ENCODE measurements around the gene LSP1.
"Not testable (repeated sequence)": the region's sequence is repeated elsewhere in the genome, so short reads cannot be mapped to it uniquely, and the experiment has no call there.

The LSP1 gene

DNA sequence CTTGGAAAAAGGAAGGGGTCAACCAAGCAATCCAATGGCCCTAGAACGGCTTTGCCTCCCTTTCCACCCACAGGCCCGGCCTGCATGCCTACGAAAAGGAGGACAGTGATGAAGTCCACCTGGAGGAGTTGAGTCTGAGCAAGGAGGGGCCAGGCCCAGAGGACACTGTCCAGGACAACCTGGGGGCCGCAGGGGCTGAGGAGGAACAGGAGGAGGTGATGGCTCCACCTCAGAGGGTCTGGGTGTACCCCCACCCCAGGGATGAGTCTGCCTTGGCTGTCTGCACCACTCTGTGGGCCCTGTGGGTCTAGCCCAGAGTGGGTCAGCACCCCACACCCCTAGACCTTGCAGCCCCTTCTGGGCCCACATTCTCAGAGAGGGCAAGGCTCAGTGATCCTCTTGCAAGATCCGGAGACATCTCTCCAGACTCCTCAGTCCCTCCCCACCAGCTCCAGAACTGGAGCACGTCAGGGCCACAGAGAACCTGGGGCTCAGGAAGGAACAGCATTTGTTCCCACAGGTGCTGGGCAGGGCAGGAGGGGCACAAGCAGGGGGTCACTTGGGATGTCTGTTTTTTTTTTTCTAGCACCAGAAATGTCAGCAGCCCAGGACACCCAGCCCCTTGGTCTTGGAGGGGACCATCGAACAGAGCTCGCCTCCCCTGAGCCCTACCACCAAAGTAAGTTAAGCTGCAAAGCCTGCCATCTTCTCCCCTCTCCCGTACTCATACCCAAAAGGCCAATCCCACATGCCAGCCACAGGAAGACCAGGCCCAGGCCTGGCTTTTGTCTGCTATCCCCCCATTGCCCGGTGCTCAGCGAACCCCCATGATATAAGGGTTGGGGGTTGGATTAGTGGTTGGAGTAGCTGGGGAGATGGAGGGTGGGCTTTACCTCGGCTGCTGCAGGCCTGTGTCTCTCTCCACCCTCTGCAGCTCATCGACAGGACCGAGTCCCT is 30.7 kb downstream of the LSP1 start:
- DNase-seq (ENCODE audit: low read depth in 1 of 2, low spot score in 1 of 2), result no peak
- in situ Hi-C loops (cut with HindIII; ENCODE audit: low pct_unique_long_range_greater_than_20kb, low sequenced_read_pairs), result no loop called here
- no peak for TF ChIP-seq JUND (IDR thresholded peaks at IDR 0.05; ENCODE audit: low read depth)

DNA sequence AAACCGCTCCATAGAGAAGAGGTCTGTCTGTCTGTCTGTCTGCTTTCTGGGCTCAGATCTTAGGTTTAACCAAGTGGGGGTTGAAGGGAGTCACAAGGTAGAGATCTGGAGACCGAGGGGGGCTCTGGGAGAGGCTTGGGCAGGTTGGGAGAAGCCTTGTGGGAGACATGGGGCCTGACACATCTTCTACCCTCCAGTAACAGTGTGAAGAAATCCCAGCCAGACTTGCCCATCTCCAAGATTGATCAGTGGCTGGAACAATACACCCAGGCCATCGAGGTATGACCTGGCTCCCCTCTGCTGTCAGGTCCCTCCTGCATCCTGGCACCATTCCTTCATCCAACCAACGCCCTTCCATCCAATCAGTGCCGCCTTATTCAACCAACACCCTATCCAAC is 31.4 kb downstream of the LSP1 start:
- DNase-seq (ENCODE audit: low read depth in 1 of 2, low spot score in 1 of 2), result no peak
- TF ChIP-seq JUND (IDR thresholded peaks at IDR 0.05; ENCODE audit: low read depth), result no peak
- in situ Hi-C loops (cut with HindIII; ENCODE audit: low pct_unique_long_range_greater_than_20kb, low sequenced_read_pairs), result no loop called here

DNA sequence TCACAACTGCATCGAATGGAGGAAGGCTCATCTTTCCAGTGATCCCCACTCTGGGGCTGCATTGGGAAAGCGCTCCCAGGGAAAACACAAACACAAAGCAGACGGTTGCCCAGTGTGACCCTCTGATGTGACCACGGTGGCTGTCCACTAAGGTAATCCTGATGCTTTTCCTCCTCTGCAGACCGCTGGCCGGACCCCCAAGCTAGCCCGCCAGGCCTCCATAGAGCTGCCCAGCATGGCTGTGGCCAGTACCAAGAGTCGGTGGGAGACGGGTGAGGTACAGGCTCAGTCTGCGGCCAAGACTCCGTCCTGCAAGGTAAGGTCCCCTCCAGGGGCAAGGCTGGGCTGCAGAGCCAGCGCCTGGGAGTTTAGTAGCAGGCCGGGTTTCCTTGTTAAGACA is 33.7 kb downstream of the LSP1 start:
- in situ Hi-C loops (cut with HindIII; ENCODE audit: low pct_unique_long_range_greater_than_20kb, low sequenced_read_pairs), result not testable (repeated sequence)

DNA sequence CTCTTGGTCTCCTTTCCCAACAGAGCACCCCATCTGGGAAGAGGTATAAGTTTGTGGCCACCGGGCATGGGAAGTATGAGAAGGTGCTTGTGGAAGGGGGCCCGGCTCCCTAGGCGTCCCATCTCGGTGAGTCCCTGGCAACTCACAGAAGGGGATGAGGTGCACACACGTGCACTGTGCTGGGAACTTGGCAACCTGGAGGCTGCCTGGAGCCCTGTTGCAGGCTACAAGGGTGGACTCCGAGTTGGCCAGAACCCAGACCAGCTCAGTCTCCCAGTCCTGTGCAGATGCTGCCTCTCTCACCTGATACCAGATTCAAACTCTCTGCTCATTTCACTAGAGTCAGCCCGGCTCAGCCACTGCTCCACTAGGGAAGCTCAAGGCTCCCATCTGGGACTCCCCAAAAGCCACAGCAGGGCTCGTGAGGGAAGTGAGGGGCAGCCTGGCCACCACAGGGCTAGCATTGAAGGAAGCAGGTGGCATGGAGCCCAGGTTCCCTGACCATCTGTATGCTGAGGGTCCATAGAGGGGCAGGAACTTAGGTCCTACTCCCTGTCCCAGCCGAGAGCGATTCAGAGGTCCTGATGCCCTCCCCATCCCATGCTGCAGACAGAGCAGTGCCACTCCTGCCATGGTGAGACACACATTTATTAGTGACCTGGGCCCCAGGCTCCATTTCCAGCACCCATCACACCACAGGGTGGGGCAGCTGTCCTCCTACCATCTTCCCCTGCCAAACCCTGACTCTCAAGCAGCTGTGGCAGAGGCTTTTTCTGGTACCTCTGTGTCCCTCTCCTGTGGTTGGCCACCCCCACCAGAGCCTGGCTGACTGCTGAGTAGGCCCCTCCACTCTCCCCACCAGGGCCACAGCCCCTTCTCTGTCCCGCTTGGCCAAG is 34.8 kb downstream of the LSP1 start:
- no peak for TF ChIP-seq JUND (IDR thresholded peaks at IDR 0.05; ENCODE audit: low read depth)
- DNase-seq (ENCODE audit: low read depth in 1 of 2, low spot score in 1 of 2), result no peak
- in situ Hi-C loops (cut with HindIII; ENCODE audit: low pct_unique_long_range_greater_than_20kb, low sequenced_read_pairs), result no loop called here

More for the DNA sequence above, 33.7 kb downstream of the LSP1 start:
- DNase-seq (ENCODE audit: low read depth in 1 of 2, low spot score in 1 of 2), result not testable (repeated sequence)

DNA sequence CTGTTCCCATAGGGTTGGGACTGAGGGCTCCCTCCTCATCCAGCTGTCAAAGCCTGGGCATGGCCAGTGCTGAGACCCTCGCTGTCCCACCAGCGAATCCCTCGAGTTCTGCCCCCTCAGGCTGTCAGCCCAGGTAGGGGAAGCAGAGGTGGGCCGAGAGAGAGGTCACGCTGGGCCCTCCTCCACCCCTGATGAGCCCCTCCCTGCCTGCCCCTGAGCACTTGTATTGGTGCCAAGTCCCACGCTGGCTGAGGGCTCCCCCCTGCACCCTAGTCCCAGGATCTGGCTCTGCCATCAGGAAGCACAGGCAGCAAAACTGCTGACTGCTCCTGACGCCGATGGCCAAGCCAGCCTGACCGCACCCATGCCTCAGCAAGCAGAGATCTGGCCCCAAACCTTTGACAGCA is 35.5 kb downstream of the LSP1 start:
- no peak for TF ChIP-seq JUND (IDR thresholded peaks at IDR 0.05; ENCODE audit: low read depth)
- no peak for DNase-seq (ENCODE audit: low read depth in 1 of 2, low spot score in 1 of 2)
- in situ Hi-C loops (cut with HindIII; ENCODE audit: low pct_unique_long_range_greater_than_20kb, low sequenced_read_pairs), result no loop called here

DNA sequence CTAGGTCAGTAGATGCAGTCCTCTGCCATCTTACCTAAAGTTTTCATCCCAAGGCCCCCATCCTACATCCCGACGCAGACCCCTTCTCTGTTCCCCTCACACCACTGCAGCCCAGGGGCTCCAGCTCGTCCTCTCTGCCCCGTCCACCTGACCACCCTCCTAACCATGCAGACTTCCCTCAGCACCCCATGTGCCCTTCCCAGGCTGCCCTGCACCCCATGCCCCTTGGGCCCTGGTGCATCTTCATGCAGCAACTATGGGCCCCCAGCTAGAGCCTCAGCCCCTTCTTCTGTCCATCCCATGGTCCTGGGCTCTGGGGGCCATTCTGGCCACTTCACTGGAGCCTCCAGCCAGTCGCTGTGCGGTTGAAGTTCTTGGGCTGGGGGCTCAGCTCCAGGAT is 35.9 kb downstream of the LSP1 start:
- DNase-seq (ENCODE audit: low read depth in 1 of 2, low spot score in 1 of 2), result no peak
- TF ChIP-seq JUND (IDR thresholded peaks at IDR 0.05; ENCODE audit: low read depth), result no peak
- in situ Hi-C loops (cut with HindIII; ENCODE audit: low pct_unique_long_range_greater_than_20kb, low sequenced_read_pairs), result no loop called here

DNA sequence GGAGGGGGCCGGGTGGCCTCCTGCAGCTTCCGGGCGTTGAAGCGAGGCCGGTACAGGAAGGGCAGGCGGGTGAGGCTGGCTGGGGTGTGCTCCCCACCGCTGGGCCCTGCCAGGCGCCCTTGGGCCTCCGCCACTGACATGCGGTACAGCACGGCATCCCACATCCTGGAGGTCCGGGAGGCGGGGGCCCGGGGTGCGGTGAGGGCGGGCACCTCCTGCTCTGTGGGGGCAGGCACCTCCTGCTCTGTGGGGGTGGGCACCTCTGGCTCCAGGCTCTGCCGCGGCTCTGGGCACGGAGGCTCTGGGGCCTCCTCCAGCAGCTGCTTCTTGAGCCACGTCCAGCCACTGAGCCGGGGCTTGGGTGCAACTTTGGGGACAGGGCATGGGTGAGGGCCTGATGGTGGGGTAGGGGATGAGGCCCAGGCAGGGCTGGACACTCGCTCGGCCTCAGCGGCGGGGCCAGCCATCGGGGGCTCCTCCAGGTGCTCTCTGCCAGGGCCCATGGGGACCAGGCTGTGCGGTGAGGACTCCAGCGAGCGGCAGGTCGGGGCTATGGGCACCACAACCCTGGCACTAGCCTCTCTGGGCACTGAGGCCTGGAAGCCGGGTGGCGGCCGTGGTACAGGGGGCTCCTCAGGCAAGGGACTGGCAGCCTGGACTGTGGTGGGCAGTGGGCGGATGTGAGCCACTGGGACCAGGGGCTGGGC is 36.5 kb downstream of the LSP1 start:
- in situ Hi-C loops (cut with HindIII; ENCODE audit: low pct_unique_long_range_greater_than_20kb, low sequenced_read_pairs), result no loop called here
- DNase-seq (ENCODE audit: low read depth in 1 of 2, low spot score in 1 of 2), result no peak
- no peak for TF ChIP-seq JUND (IDR thresholded peaks at IDR 0.05; ENCODE audit: low read depth)

DNA sequence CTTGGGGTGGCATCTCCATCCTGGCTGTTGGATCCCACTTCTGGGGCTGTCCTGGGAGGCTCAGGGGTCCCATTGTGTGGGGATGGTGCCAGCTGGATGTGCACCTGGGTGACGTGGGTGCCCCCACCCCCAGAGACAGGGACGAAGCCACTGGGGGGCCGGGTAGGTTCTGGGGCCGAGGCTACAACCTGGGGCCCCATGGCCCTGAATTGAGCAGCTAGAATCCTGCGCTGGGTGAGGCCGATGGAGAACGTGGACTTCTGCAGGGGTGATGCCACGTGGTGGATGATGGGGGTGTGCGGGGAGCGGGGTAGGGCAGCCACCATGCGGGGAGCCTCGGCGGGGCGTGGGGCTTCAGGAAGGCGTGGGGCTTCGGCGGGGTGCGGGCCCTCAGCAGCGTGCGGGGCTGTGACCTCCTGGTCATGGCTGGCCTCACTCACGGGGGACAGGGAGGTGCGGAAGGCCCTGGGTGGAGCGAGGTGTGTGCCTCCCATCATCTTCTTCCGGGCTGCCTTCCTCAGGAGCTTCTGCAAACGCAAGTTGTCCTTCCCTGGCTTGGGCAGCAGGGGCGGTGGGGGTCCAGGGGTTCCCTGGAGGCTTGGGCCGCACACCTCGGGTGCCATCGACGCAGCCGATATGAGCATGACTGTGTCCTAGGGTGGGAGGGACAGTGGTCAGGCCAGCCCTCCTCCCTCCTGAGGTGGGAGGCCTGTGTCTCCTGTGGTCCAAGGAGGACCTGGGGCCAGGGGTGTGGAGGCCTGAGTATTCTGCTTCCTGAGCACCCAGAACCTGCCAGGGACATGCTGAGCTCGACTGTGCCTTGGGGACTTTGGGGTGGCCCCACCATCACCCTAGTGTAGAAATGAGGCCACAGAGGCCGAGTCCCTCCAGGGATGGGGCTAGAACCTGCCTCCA is 37.3 kb downstream of the LSP1 start:
- no peak for TF ChIP-seq JUND (IDR thresholded peaks at IDR 0.05; ENCODE audit: low read depth)
- DNase-seq (ENCODE audit: low read depth in 1 of 2, low spot score in 1 of 2), result no peak
- in situ Hi-C loops (cut with HindIII; ENCODE audit: low pct_unique_long_range_greater_than_20kb, low sequenced_read_pairs), result no loop called here

DNA sequence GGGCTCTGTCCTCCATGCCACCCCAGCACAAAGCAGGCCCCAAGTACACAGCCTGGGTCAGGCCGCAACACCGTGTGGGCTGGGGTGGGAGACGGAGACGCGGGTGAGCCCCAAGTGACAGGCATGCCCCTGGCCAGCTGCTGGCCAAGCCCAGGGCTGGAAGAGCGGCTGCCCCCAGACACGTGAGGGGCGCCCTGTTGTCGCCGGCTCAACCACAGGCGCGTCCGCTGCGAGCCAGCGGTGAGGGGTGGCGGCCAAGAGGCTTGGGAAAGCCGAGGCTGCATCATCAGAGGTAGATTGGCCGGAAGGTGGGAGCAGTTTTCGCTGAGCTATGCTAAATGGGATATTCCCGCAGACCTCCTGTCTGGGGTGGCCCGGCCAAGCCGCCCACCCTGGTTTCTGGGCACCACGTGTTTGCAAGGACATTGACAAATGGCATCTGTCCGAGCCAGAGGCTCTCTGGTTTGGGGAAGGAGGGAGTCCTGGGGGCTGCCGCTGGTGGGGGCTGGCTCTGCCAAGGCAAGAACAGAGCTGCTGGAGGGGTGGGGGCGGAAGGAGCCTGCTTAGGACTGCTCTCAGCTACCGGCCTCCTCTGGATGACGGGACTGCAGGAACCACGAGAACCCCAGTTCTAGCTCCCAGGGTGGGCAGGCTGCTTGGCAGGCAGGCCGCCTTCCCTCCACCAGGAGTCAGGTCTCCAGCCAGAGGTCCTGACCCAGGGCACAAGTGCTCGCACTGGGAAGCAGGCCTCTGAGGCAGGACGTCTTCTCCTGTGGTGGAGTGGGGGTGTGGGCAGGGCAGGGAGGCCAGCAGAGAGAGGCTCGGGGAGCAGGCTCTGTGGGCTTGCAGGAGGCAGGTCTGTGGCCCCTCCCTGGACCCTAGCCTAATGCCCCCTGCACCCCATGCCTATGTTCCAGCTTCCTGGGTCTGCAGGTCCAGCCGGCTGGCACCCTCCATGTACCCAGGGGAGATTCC is 38.3 kb downstream of the LSP1 start:
- DNase-seq (ENCODE audit: low read depth in 1 of 2, low spot score in 1 of 2), result no peak
- in situ Hi-C loops (cut with HindIII; ENCODE audit: low pct_unique_long_range_greater_than_20kb, low sequenced_read_pairs), result no loop called here
- no peak for TF ChIP-seq JUND (IDR thresholded peaks at IDR 0.05; ENCODE audit: low read depth)

DNA sequence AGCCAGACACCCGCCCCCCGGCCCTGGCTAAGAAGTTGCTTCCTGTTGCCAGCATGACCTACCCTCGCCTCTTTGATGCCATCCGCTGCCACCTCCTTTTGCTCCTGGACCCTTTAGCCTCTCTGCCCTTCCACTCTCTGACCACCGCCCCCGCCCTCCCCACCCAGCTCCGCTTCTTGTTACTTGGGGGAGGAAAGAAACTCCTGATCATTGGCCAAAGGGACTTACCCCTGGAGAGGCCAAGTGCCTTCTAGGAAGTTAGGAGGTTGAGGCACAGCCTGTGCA is 38.9 kb downstream of the LSP1 start, which contains the start of gene PRR33:
Gene PRR33, minus strand, starts transcription at position 65 of the 285 bp plus-strand sequence. CDS start 1,311 bp downstream, outside the sequence.
- no peak for TF ChIP-seq JUND (IDR thresholded peaks at IDR 0.05; ENCODE audit: low read depth)

DNA sequence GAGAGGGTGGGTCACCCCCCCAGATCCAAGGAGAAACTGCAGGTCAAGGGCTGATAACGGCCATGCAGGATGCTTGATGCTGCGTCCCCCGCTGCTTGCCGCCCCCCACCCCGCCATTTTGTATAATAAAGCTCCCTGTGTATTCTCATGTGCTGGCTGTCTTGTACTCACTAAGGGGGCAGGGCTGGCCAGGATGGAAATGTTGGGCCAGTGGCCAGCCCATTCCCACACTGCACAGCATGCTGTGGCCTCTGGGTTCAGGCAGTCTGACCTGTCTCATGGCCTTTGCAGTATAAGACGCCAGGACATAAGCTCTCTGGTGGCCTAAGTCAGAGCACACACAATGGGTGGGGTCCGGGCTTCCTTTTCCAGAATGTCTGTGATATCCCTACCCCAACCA is 39.2 kb downstream of the LSP1 start:
- in situ Hi-C loops (cut with HindIII; ENCODE audit: low pct_unique_long_range_greater_than_20kb, low sequenced_read_pairs), result no loop called here

More for the DNA sequence above, 38.9 kb downstream of the LSP1 start, which contains the start of gene PRR33:
- DNase-seq (ENCODE audit: low read depth in 1 of 2, low spot score in 1 of 2), result no peak
- in situ Hi-C loops (cut with HindIII; ENCODE audit: low pct_unique_long_range_greater_than_20kb, low sequenced_read_pairs), result no loop called here

More for the DNA sequence above, 39.2 kb downstream of the LSP1 start:
- DNase-seq (ENCODE audit: low read depth in 1 of 2, low spot score in 1 of 2), result no peak
- no peak for TF ChIP-seq JUND (IDR thresholded peaks at IDR 0.05; ENCODE audit: low read depth)

Measured in T47D (cell line).